Left lung (tissue), 10 donors: ENCODE measurements around the gene PRSS57. TPM values are rescaled to one million over a fixed set of nuclear protein-coding genes. Genes with fewer than 3 reads are reported as not detected.

Experiments used
- ATAC-seq: fragments of 200-7000 bp; cut with Tn5 transposase; one replicate; pipeline ENCODE4 v1.9.1; 2020; ENCODE audit warnings: moderate library complexity
- DNase-seq, 4 donors: peaks; one replicate each; pipeline ENCODE4 v3.0.0-alpha.2; 2013 to 2020
- H3K27ac ChIP-seq, 2 donors: fragments of 200-600 bp; sonication (generic) in 1 of 2; one replicate each; pipeline versions ENCODE4 v1.5.0 to v1.8.0; 2020 to 2021
- H3K27me3 ChIP-seq, 2 donors: fragments of 200-600 bp; sonication (generic) in 1 of 2; one replicate each; pipeline versions ENCODE4 v1.5.0 to v1.8.0; 2020 to 2021
- H3K36me3 ChIP-seq, 2 donors: fragments of 200-600 bp; sonication (generic) in 1 of 2; one replicate each; pipeline versions ENCODE4 v1.5.0 to v1.8.0; 2020 to 2021
- H3K4me1 ChIP-seq, 2 donors: fragments of 200-600 bp; one replicate each; pipeline ENCODE4 v1.8.0; 2021
- H3K4me3 ChIP-seq, 2 donors: fragments of 200-600 bp; sonication (generic) in 1 of 2; one replicate each; pipeline versions ENCODE4 v1.5.0 to v1.8.0; 2020 to 2021; ENCODE audit warnings: mild to moderate bottlenecking in 1 of 2
- H3K9me3 ChIP-seq, 2 donors: fragments of 200-600 bp; sonication (generic) in 1 of 2; one replicate each; pipeline versions ENCODE4 v1.5.0 to v1.8.0; 2020 to 2021
- intact Hi-C, 2 donors: fragments of 100-400 bp; cut with DNase I; formaldehyde crosslinking; loops; one replicate each; pipeline versions ENCODE4 v1.11.2 to v1.14.2; 2022
- polyA plus RNA-seq, 6 donors: library from polyadenylated mRNA; unstranded; fragments of 120-200 nt; gene quantifications; one replicate each; pipeline ENCODE4 v1.2.1, GENCODE V29; 2013; ENCODE audit not compliant: insufficient read length in 6 of 6
- total RNA-seq, 2 donors: library from RNA; stranded (reverse); fragmentation: NEBNext Ultra II Directional; extraction: Animal tissue kit (Norgen Biotek cat#: 25700); gene quantifications; one replicate each; pipeline ENCODE4 v1.2.1, GENCODE V29; 2021
- TF ChIP-seq, protein P1 (sequence below), 2 donors: fragments of 200-600 bp; sonication (generic) in 1 of 2; IDR thresholded peaks; one replicate each; pipeline versions ENCODE4 v1.5.0 to v1.8.0; 2021; ENCODE audit warnings: antibody characterized with exemption in 2 of 2
- donor health status: DM: no; HTN: yes; CAD: no.
- donor health status: DM: no; HTN: no; CAD: no.

Gene PRSS57
- total and polyA plus RNA-seq, 8 donors: 0.15 to 0.50 (median 0.29) TPM; not detected in 2

DNA sequence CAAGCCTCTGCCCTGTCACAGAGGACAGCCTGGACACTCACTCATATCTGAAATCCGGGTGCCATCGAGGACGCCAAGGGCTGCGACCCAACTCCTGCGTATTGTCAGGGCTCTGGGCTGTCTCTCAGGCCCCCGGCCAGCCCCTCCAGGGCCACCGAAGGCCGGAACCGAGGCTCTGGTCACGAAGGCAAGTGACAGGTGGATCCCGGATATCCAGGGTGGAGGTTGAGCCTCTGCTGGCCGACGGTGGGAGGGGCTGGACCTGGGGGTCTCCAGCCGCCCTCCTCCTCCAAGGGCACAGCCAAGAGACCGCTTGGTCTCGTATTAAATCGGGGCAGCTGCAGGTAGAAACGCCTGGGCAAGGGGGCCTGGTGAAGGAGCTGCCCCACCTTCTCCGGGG, 37.6 kb downstream of the PRSS57 start:
- H3K9me3 ChIP-seq: no peaks in the 10 kb centered on the region
- TF ChIP-seq, protein P1, sequence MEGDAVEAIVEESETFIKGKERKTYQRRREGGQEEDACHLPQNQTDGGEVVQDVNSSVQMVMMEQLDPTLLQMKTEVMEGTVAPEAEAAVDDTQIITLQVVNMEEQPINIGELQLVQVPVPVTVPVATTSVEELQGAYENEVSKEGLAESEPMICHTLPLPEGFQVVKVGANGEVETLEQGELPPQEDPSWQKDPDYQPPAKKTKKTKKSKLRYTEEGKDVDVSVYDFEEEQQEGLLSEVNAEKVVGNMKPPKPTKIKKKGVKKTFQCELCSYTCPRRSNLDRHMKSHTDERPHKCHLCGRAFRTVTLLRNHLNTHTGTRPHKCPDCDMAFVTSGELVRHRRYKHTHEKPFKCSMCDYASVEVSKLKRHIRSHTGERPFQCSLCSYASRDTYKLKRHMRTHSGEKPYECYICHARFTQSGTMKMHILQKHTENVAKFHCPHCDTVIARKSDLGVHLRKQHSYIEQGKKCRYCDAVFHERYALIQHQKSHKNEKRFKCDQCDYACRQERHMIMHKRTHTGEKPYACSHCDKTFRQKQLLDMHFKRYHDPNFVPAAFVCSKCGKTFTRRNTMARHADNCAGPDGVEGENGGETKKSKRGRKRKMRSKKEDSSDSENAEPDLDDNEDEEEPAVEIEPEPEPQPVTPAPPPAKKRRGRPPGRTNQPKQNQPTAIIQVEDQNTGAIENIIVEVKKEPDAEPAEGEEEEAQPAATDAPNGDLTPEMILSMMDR (IDR thresholded peaks at IDR 0.05): no peak
- DNase-seq (no peak), ATAC-seq (no peak)
- H3K4me1 ChIP-seq: peaks cover 21 to 50% of the 10 kb centered on the region in 2 donors
- no peak overlapping the region for H3K27ac ChIP-seq
- no peak overlapping the region for H3K4me3 ChIP-seq
- no peaks in the 10 kb centered on the region for H3K27me3 ChIP-seq
- peaks cover 0 to 53% of the 10 kb centered on the region in 2 donors for H3K36me3 ChIP-seq
- intact Hi-C loops: no loop called here

DNA sequence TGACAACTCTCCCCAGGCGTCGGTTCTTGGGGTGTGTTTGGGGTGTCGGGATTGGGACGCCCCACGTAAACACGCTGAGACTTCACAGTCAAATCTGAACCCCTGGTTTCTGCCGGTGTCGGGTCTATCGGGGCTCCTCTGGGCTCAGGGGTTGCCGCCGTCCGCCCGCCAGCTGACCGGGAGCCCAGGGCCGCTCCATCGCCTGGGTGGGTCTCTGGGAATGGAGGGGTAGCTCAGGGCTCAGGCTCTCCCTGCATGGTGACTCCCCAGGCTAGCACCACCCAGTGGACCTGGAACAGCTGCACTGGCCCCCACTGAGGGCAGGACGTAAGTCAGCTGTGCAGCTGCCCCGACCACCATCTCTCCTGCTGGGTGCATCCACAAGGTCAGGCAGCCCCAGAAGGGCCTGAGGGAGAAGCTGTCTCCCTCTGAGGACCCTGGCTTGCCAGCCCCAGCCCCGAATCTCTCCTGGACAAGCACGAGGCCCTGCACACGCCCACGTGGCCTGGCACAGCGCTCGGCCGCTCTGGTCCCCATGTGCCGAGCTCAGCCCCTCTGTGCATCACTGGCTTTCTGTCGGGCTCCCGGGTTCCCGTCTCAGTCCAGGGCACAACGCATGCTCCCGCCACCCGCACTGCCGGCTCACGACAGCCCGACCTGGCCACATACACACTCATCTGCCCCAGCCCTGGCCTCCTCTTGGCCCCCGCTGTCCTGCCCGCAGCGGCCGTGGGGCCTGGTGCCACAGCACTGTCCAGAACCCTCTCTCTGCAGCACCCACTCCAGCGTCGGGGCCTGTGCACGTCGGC, 38.3 kb downstream of the PRSS57 start:
- peaks cover 0 to 59% of the 10 kb centered on the region in 2 donors for H3K36me3 ChIP-seq
- no peak overlapping the region for H3K4me3 ChIP-seq
- no peak for DNase-seq
- no peak for ATAC-seq
- intact Hi-C loops: no loop called here
- H3K27me3 ChIP-seq: no peaks in the 10 kb centered on the region
- H3K4me1 ChIP-seq: peaks cover 21 to 44% of the 10 kb centered on the region in 2 donors
- H3K9me3 ChIP-seq: no peaks in the 10 kb centered on the region
- TF ChIP-seq, protein P1 (IDR thresholded peaks at IDR 0.05): no peak
- no peak overlapping the region for H3K27ac ChIP-seq

DNA sequence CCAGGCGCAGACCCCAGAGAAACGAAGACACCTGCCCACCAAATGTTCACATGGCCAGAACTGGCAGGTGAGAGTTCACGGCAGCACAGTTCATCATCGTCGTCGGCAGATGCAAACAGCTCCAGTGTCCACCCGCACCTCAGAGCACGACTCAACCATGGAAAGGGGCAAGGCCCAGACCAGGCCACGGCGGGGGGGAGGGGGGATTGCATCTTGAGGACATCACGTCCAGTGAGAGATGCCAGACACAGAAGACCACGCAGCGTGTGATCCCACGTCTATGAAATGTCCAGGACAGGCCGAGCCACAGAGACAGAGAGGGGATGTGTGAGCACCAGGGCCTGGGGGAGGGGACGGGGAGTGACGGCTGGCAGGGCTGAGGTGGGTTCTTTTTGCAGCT, 39.6 kb downstream of the PRSS57 start:
- TF ChIP-seq, protein P1 (IDR thresholded peaks at IDR 0.05): no peak
- H3K36me3 ChIP-seq: peaks cover 0 to 72% of the 10 kb centered on the region in 2 donors
- no peak overlapping the region for H3K4me3 ChIP-seq
- H3K4me1 ChIP-seq: peaks cover 8 to 31% of the 10 kb centered on the region in 2 donors
- no peaks in the 10 kb centered on the region for H3K27me3 ChIP-seq
- ATAC-seq: no peak
- H3K27ac ChIP-seq: no peak overlapping the region
- DNase-seq: peak in 1 of 4 donors; percentile 64
- intact Hi-C loops: no loop called here
- no peaks in the 10 kb centered on the region for H3K9me3 ChIP-seq

DNA sequence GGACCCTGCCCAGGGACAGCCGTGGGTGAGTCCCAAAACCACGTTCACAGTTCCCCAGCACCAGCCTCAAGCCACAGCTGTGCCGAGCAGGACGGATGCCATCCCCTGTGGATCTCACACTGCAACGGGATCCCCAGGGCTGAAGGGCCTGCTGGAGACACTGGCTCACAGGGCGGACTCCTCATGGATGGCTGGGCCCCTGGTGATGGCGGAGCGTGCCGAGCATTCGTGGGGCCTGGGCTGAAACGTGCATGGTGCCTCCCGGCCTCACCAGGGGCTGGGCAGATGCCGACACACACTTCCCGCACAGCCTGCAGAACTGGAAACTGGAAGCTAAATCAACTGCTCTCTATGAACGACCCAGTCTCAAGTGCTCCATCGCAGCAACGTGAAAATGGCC, 41.8 kb downstream of the PRSS57 start:
- H3K9me3 ChIP-seq: no peaks in the 10 kb centered on the region
- H3K27me3 ChIP-seq: no peaks in the 10 kb centered on the region
- DNase-seq: no peak
- no peak overlapping the region for H3K27ac ChIP-seq
- peaks cover 0 to 88% of the 10 kb centered on the region in 2 donors for H3K36me3 ChIP-seq
- TF ChIP-seq, protein P1 (IDR thresholded peaks at IDR 0.05): no peak
- intact Hi-C loops: no loop called here
- no peak for ATAC-seq
- H3K4me3 ChIP-seq: no peak overlapping the region
- peaks cover 0 to 9% of the 10 kb centered on the region in 2 donors for H3K4me1 ChIP-seq

DNA sequence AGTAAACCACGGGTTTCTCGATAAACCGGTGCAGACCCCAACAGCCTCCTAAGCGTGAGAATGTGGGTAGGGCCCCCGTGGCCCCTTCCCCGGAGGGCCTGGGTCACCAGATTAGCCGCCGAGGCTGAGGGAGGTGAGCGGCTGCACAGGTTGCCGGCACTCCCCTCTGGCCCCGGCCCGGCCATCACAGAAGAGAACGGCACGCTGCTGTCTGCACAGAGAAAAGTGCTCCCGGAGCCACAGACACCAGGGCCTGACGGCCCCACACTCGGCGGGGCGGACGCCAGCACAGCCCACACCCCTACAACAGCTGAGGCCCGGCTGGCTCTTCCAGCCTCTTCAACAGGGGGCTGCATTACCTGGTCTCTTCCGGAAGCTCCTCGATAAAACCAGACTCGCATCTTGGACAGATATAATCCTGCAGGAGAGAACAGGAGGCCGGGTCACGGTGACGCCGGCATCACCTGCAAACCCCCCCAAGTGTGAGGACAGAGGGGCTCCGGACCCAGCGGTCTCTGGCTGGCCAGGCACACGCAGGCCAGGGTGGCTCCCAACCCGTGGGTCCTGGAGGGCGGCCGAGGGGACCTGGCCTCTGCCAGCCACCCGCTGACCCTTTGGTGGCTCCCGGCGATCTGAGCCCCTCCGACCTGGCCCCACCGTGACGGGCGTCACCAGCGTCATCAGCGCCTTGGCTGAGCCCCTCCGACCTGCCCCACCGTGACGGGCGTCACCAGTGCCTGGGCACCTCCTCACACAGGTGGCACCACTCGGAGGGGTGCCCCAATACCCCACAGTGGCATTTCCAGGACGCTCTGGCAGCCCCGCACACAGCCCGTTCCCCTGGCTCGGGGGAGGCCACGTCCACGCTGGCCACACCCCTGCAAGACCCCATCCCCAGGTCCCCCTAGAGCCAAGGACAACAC, 42.5 kb downstream of the PRSS57 start:
- no peak for DNase-seq
- H3K27me3 ChIP-seq: no peaks in the 10 kb centered on the region
- H3K27ac ChIP-seq: no peak overlapping the region
- H3K4me3 ChIP-seq: no peak overlapping the region
- H3K9me3 ChIP-seq: no peaks in the 10 kb centered on the region
- H3K4me1 ChIP-seq: peaks cover 0 to 2% of the 10 kb centered on the region in 2 donors
- intact Hi-C loops: no loop called here
- TF ChIP-seq, protein P1 (IDR thresholded peaks at IDR 0.05): no peak
- ATAC-seq: no peak
- H3K36me3 ChIP-seq: peaks cover 0 to 88% of the 10 kb centered on the region in 2 donors
